IPS-18c (cell line): Measurements from ENCODE around the gene PRM1.

Experiments used
- H3K4me3 ChIP-seq: 2 replicates; pipeline ENCODE4 v1.7.0; 2013; ENCODE audit warnings: low read depth, mild to moderate bottlenecking, low read length, moderate library complexity; ENCODE audit not compliant: insufficient read depth
- H3K9me3 ChIP-seq: one replicate; pipeline ENCODE4 v1.6.1; 2013; ENCODE audit warnings: mild to moderate bottlenecking, low read length, moderate library complexity; ENCODE audit not compliant: control insufficient read depth, insufficient read depth

PRM1 gene

GRCh38 chr16:11263737-11264136, 17.4 kb downstream of the PRM1 start:
- H3K4me3 ChIP-seq, result no peak overlapping the region
- H3K9me3 ChIP-seq, result no peaks in the 10 kb centered on the region

GRCh38 chr16:11262915-11263314, 18.2 kb downstream of the PRM1 start:
- H3K4me3 ChIP-seq, result no peak overlapping the region
- no peaks in the 10 kb centered on the region for H3K9me3 ChIP-seq

- H3K4me3 ChIP-seq, result no peak overlapping the region
- no peaks in the 10 kb centered on the region for H3K9me3 ChIP-seq
Measured at GRCh38 chr16:11260596-11260966, 20.5 kb downstream of the PRM1 start.

GRCh38 chr16:11259655-11260595, 21.2 kb downstream of the PRM1 start:
- H3K9me3 ChIP-seq, result no peaks in the 10 kb centered on the region
- H3K4me3 ChIP-seq, result no peak overlapping the region

- no peaks in the 10 kb centered on the region for H3K9me3 ChIP-seq
- H3K4me3 ChIP-seq, result no peak overlapping the region
Measured at GRCh38 chr16:11258553-11259492, 22.3 kb downstream of the PRM1 start.

GRCh38 chr16:11257131-11257938, 23.8 kb downstream of the PRM1 start:
- Histone ChIP-seq H3K9me3 (no peaks in the 10 kb centered on the region), H3K4me3 (peak overlapping the region; percentile 72)

GRCh38 chr16:11256661-11257130, 24.4 kb downstream of the PRM1 start:
- no peaks in the 10 kb centered on the region for H3K9me3 ChIP-seq
- peak overlapping the region; percentile 72 for H3K4me3 ChIP-seq

- peak within 1 kb of the TSS; percentile 72 for H3K4me3 ChIP-seq
- no peaks in the 10 kb centered on the region for H3K9me3 ChIP-seq
Measured at GRCh38 chr16:11255737-11256660, 25.1 kb downstream of the PRM1 start, which contains the start of gene SOCS1. Gene SOCS1, minus strand, starts transcription at chr16:11256204. Its CDS starts 726 bp downstream, at chr16:11255478.

GRCh38 chr16:11254913-11255736, 26.0 kb downstream of the PRM1 start:
- peak overlapping the region; percentile 69 for H3K4me3 ChIP-seq
- no peaks in the 10 kb centered on the region for H3K9me3 ChIP-seq

GRCh38 chr16:11253995-11254912, 26.9 kb downstream of the PRM1 start:
- H3K9me3 ChIP-seq, result no peaks in the 10 kb centered on the region
- peak overlapping the region; percentile 69 for H3K4me3 ChIP-seq

- no peaks in the 10 kb centered on the region for H3K9me3 ChIP-seq
- peak overlapping the region; percentile 20; the same call in 1 of the 2 replicates for H3K4me3 ChIP-seq
Measured at GRCh38 chr16:11253009-11253994, 27.8 kb downstream of the PRM1 start.

- no peaks in the 10 kb centered on the region for H3K9me3 ChIP-seq
- no peak overlapping the region; the same call in 1 of the 2 replicates for H3K4me3 ChIP-seq
Measured at GRCh38 chr16:11252482-11252931, 28.6 kb downstream of the PRM1 start.
